Hepatocyte (in vitro differentiated cells): ENCODE measurements around the gene IMMP2L.

ENCODE experiments used
- EZH2 ChIP-seq: fragments of 200-600 bp; sonication (generic); IDR thresholded peaks from 2 replicates; pipeline ENCODE4 v1.6.1; 2016; ENCODE audit warnings: antibody characterized with exemption, mild to moderate bottlenecking, borderline replicate concordance
- EZH2phosphoT487 ChIP-seq: fragments of 200-600 bp; sonication (generic); IDR thresholded peaks from one replicate; pipeline ENCODE4 v1.6.1; 2018; ENCODE audit warnings: antibody characterized with exemption, mild to moderate bottlenecking, low read depth, moderate library complexity; ENCODE audit not compliant: unreplicated experiment, severe bottlenecking
- TF ChIP-seq, protein P1 (sequence below): fragments of 200-600 bp; sonication (generic); IDR thresholded peaks from 2 replicates; pipeline ENCODE4 v1.5.1; 2016; ENCODE audit warnings: antibody characterized with exemption, mild to moderate bottlenecking; ENCODE audit not compliant: poor library complexity

DNA sequence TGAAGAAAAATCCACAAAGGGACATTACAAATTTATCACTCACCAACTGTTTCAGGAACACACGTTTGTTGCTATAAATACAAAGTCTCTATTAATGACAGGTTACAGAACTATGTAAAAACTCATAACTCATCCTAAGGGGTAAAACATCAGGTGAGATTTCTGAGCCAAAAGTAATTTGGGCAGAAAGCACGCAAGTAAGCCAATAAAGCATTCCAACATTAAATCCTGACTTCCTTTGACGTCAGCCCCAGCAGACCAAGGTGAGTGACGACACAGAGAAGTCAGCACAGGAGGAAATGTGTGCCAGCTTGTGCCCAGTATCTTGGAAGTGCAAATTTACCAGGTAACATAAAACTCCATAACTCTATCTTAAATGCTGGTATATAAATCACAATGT is 45.7 kb downstream of the IMMP2L start:
- TF ChIP-seq, protein P1, sequence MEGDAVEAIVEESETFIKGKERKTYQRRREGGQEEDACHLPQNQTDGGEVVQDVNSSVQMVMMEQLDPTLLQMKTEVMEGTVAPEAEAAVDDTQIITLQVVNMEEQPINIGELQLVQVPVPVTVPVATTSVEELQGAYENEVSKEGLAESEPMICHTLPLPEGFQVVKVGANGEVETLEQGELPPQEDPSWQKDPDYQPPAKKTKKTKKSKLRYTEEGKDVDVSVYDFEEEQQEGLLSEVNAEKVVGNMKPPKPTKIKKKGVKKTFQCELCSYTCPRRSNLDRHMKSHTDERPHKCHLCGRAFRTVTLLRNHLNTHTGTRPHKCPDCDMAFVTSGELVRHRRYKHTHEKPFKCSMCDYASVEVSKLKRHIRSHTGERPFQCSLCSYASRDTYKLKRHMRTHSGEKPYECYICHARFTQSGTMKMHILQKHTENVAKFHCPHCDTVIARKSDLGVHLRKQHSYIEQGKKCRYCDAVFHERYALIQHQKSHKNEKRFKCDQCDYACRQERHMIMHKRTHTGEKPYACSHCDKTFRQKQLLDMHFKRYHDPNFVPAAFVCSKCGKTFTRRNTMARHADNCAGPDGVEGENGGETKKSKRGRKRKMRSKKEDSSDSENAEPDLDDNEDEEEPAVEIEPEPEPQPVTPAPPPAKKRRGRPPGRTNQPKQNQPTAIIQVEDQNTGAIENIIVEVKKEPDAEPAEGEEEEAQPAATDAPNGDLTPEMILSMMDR: no peak
- no peak for TF ChIP-seq EZH2
- TF ChIP-seq EZH2phosphoT487: no peak
